Renal pelvis (tissue), 4 donors: ENCODE data around the gene TBX19. TPM values are rescaled to one million over a fixed set of nuclear protein-coding genes. Genes with fewer than 3 reads are reported as not detected.
A peak's percentile ranks its signal among the peaks of the same experiment; 100 is the strongest.

Experiments used
- DNase-seq: peaks from one replicate; pipeline ENCODE4 v3.0.0-alpha.2; 2013
- polyA plus RNA-seq, 3 donors: library from polyadenylated mRNA; unstranded; fragments of 120-200 nt; gene quantifications; one replicate each; pipeline ENCODE4 v1.2.1, GENCODE V29; 2013; ENCODE audit not compliant: insufficient read length in 3 of 3

Gene TBX19
- polyA plus RNA-seq, 3 donors: 1.9 to 3.7 (median 3.0) TPM

GRCh38 chr1:168279253-168279652, 1.4 kb upstream of the TBX19 start:
- DNase-seq: no peak

GRCh38 chr1:168281603-168282325, 1.1 kb downstream of the TBX19 start:
- no peak for DNase-seq

GRCh38 chr1:168285521-168285790, 4.8 kb downstream of the TBX19 start:
- DNase-seq: peak; percentile 41

- DNase-seq: no peak
Measured at GRCh38 chr1:168285971-168286927, 5.6 kb downstream of the TBX19 start.

GRCh38 chr1:168287237-168287664, 6.6 kb downstream of the TBX19 start:
- no peak for DNase-seq

- DNase-seq: no peak
Measured at GRCh38 chr1:168288311-168289052, 7.8 kb downstream of the TBX19 start.

- DNase-seq: no peak
Measured at GRCh38 chr1:168291222-168291837, 10.7 kb downstream of the TBX19 start.

GRCh38 chr1:168293356-168293755, 12.7 kb downstream of the TBX19 start:
- no peak for DNase-seq

GRCh38 chr1:168295411-168296114, 14.9 kb downstream of the TBX19 start:
- no peak for DNase-seq

GRCh38 chr1:168297019-168297730, 16.5 kb downstream of the TBX19 start:
- no peak for DNase-seq

- DNase-seq: no peak
Measured at GRCh38 chr1:168298446-168298845, 17.8 kb downstream of the TBX19 start.

GRCh38 chr1:168300626-168301025, 19.9 kb downstream of the TBX19 start:
- no peak for DNase-seq

GRCh38 chr1:168301664-168302320, 21.1 kb downstream of the TBX19 start:
- no peak for DNase-seq

GRCh38 chr1:168303716-168304540, 23.3 kb downstream of the TBX19 start:
- DNase-seq: no peak

- DNase-seq: no peak
Measured at GRCh38 chr1:168304865-168305264, 24.2 kb downstream of the TBX19 start.

- no peak for DNase-seq
Measured at GRCh38 chr1:168312718-168313604, 32.3 kb downstream of the TBX19 start.

GRCh38 chr1:168316142-168316541, 35.5 kb downstream of the TBX19 start:
- DNase-seq: no peak

- DNase-seq: no peak
Measured at GRCh38 chr1:168317309-168317708, 36.6 kb downstream of the TBX19 start.
